NOMO-1 treated with dmso at 0.1 percent for 144 hours (cell line): Measurements from ENCODE around the gene C1orf74.

ENCODE experiments used
- DNase-seq: peaks from one replicate; lab custom pipeline; 2025; ENCODE audit not compliant: unreplicated experiment; lab: John Stamatoyannopoulos, UW

The C1orf74 gene

DNA sequence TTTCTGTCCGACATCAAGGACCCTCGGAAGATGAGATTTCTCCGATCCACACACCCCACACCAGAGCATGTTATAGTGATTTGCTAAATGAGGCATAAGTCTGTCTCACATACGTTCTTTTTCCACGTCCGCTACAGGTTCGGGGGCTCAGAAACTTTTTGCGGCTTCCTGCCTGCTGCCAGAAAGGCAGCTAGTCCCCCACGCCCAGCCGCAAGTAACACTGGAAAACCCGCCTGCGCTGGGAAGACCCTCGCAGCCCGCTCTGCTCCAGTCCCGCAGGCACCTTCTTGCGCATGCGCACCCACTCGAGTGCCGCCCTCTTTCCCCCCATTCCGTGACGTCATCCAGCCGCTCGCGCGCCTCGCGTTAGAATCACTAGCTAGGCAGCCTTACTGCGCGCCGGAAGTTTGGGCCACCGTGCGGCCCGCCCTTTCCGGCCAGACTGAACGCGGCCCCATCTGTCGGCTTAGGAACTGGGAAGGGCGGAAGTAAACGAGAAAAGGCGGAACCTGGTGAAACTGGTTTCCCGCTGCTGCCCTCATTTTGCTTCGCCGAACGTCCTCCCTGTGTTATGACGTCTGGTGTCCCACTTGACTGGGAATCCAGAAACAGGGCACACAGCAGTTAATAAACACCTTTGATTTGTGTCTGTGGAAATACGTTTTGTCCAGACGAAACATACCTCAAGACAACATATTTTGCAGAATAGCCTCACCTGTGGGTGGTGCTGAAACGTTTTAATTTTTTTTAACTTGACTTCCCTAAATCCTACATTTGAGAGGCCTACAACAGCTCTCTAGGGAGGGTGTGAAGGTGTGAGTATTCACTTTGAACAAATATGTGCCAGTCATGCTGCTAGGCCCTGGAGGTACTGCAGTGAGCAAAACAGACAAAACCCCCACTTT lies at the start of gene C1orf74:
TSS of gene C1orf74 (minus strand) at position 295 of the 905 bp plus-strand sequence. CDS start 925 bp downstream, outside the sequence.
- DNase-seq, result peak; percentile 98

DNA sequence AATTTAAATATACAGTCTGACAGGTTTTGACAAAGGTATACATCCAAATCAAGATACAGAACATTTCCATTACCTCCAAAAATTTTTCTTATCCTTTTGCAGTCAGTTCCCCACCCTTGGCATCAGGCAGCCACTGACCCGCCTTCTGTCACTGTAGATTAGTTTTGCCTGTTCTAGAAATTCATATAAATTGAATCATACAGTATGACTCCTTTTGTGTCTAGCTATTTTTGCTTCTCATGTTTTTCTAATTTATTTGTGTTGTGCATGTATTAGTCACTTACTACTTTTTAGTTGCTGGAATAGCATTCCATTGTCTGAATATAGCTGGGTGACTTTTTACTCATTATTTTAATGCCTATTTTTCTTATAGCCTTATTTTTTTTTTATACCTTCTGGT lies 47.3 kb upstream of the C1orf74 start:
- no peak for DNase-seq

DNA sequence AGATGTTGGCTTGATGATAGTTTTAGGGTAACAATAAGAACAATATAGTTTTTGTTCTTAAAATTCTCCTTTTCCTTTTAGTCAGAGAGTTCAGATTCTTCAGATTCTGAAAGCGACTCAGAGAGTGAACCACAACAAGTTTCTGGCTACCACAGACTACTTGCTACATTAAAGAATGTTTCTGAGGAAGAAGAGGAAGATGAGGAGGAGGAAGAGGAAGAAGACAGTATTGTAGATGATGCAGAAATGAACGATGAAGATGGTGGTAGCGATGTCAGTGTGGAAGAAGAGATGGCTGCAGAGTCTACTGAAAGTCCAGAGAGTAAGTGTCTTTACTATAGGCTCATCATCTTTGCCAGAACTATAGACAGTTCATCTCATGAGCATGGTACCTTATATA lies 46.4 kb upstream of the C1orf74 start:
- DNase-seq, result no peak

DNA sequence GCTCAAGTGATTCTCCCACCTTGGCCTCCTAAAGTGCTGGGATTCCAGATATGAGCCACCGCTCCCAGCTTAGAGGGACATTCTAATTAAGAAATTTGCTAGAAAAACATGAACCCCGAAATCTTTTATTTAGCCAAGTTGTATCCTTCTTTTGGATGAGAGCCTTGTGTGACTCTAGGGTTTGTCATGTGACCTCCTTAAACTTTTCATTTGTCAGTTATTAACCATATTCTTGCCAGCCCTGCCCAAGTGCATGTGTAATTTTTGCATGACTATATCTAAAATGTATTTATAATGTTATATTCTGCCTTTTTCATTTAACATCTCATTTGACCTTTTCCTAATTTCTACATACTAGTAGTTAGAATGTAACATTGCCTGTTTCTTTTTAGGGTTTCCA lies 45.4 kb upstream of the C1orf74 start:
- no peak for DNase-seq

DNA sequence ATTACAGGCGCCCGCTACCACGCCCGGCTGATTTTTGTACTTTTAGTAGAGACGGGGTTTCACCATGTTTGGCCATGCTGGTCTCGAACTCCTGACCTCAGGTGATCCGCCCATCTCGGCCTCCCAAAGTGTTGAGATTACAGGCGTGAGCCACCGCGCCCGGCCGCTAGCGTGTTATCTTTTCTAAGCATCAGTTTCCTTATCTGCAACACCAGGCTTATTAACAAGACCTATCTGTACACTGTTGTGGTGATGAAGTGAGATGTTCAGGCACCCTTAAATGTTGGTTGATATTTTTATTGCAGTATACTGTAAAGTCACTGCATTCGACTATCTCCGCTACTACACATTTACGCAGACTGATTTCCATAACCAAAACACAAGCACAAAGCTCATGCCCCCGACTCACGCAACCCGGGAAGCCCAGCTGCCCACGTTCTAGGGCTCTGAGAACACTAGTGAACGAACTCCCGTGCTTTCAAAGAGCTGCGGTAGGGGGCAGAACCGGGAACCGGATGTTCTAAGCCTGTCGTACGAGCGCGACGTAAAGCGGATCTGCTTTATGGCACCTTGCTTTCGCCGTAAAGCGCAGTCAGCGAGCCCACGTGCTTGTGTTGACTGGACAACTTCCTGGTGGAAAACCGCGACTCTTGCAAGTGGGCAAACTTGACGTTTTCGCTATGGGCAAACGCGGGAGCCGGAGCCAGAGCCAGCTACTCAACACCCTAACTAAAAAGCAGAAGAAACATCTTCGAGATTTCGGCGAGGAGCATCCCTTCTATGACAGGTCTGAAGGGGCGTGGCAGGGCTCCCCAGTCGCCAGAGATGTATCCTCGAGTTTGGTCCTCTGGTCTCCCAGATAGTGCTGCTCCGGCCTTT lies 43.3 kb upstream of the C1orf74 start, which contains the start of gene UTP25:
TSS of gene UTP25 (plus strand) at position 589 of the 879 bp plus-strand sequence. CDS start at position 681, 92 bp downstream.
- DNase-seq, result peak; percentile 90

DNA sequence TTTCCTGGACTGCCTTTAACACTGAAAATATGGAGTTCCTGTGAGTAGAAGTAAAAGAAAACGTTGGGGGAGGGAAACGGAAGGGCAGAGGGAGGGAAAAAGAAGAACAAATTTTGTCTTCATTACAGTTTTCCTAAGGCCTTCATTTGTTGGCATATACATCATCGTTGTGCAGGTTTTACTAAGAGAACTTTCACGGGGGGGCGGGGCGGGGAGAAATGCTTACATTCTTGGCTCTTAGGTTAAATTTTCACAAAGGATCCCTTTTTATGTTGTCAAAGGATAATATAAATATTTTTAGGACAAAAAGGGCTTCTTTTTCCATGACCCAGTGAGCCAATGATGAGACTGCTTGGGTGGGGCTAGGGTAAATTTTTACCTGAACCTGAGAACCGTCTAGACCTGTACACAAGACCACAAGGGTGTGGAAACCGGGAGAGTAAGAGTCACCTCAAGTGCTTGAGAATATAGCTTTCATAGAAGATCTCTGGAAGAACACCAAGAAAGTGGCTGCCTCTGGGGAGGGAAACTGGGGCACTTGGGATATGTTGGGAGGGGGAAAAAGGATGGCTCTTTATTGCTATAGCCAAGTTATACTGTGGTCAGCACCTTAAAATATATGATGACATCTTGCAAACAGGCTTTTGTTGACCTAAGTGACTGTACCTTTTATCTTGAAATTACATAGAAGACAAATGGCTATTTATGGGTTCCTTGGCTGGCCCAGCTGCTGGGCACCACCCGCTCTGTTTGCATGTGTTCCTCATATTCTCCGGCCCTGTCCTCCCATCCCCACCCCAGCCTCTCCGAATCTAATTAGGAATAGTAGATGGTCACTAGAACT lies 41.5 kb upstream of the C1orf74 start:
- DNase-seq, result no peak

DNA sequence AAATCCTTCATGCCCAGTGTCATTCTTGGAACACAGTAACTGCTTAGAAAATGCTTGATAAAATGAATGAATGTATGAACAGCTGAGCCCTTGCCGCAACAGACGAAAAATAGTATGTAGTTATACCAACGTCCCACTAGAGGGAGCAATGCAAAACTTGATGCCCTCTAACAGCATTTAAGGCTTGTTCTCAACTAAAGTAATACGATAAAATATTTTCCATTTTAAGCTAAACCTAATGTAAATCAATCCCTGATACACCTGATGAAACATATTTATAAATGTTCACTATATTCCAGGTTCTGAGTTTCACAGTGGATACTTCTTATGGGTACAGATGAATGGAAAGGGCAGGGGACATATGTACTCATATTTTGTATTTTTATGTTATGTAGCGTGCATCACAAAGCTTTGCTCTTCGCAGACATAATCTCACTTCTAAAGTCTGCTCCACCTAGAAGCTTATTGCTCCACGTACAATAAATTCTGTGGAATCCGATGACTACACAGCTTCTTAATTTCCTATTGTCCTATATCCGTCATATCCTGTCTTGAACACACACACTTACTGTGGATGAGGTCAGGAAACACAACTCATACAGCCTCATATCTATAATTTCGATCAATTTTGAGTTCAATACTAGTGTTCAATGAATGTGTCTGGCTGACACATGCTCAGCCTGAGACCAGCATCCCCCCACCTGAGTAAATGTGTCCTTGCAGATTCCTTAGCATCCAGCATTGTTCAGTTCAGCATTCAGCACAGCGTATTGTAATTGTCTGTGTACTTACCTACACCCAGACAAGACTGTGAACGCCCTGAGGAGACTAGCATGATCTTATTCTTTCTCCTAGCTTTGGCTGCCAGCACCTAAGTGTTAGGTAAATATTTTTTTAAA lies 39.0 kb upstream of the C1orf74 start:
- DNase-seq, result peak; percentile 25

DNA sequence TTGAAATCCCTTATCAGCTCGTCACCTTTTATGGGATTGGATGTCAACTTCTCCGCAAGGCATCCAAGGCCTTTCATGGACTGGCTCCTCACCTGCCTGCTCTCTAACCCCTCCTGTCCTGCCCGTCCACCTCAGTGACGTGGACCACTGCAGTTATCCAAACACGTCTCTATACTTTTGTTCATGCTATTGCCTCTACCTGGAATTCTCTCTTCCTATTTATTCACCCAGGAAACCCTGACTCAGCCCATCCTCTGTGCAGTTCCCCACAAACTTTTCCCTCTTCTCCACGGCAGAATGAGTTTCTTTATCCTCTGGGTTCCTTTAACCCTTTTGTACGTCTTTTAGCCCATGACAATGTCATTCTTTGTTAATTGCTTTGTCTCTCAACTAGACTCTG lies 38.3 kb upstream of the C1orf74 start:
- DNase-seq, result no peak

DNA sequence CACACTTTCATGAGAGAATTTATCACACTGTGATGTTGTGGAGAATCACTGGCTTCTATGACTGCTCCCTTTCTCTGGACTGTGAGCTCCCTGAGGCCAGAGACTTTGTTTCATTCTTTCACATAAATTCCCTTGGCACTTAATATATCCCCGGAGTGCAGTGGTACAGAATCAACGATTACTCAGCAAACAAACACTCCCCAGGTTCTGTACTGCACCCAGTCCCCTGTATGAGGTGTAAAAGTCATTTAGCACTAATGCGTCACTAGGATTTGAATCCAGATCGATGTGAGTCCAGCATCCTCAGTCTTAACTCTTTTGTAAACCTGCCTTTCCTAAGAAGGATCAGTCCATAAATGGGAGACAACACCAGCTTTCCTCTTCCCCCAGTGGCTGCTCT lies 36.6 kb upstream of the C1orf74 start:
- DNase-seq, result no peak

DNA sequence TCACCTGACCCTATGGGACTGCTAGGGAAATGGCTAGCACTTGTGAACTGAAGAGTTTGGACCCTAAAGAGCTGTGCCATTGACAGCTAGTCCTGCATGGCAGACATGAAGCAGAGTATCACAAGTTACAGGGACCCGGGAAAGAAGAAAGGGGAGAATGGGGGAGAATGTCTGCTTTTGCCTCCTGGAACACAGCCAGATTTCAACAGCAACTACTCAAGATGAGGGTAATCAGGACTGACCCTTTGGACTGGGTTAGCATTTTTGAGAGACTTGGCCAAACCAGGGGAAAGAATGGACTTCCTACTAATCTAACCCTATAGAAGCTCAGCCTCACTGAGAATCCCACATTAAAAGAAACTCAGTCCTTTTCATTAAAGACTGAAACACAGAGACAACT lies 34.7 kb upstream of the C1orf74 start:
- DNase-seq, result no peak

DNA sequence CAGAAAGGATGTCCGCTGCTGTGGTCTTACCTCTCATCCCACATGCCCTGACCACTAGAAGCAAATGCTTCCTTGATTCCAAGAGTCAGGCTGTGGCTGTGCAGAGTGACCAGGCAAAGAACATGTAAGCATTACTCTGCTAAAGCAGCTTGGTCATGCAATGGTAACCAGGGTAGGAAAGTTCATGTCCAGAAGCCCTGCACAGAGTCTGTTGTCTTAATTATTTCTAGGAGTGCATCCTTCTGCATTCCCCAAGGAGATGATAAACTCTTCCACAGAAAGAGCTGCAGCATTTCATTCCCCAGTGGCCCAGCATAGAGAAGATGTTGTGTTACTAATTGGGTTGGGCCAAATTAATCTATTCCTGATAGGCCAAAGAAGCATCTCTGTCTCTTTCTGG lies 33.3 kb upstream of the C1orf74 start:
- DNase-seq, result no peak

DNA sequence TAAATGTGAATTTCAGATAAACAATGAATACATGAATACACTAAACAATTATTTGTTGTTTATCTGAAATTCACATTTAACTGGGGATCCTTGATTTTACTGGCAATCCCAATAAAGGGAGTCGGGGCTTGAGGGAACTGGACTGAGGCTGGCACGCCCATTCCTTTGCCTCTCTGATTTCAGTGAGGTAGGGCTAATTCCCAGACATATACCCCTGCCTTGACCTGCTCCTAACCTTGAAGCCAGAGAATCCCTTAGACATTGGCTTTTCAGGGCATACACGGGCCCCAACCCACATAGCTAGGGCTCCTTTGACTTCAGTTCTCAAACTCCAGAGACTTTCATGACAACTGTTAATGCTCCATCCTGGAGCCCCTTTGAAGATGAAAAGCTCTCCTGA lies 32.6 kb upstream of the C1orf74 start:
- no peak for DNase-seq

DNA sequence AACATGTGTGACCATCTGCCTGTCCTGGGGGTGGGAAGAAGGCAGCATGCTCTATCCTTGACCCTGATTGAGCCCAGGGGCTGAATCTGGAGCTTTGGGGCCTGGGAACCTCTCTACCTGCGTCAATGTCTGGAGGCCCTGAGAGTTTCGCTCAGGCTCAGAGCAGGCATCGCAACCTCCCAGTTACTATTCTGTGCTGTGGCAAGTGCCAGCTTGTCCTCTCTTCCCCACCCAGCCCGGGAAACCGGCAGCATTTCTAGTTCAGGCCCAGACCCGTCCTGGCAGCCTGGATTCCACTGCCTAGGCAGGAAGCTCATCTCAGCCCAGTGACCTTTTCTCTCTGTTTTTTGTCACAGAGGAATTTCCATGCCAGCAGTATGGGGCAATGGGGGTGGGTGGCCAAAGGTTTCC lies 31.6 kb upstream of the C1orf74 start:
- DNase-seq, result no peak

DNA sequence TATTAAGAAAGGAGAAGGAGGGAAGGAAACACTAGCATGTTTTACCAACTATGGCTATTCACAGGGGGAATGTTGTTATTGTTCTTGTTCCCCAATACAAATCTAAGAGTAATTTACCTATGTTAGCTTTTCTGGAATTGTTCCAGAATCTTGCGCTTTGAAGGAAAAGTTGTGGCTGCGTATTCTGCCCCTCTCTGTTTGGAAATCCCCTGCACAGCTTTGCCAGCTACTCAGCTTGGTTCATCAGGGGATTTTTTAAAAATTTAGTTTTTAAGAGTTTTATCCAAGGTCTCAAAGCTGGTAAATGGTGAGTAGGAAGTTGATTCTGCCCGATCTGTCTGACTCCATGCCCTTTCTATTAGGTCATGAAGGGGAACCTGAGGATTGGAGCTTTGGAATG lies 31.1 kb upstream of the C1orf74 start:
- DNase-seq, result no peak

DNA sequence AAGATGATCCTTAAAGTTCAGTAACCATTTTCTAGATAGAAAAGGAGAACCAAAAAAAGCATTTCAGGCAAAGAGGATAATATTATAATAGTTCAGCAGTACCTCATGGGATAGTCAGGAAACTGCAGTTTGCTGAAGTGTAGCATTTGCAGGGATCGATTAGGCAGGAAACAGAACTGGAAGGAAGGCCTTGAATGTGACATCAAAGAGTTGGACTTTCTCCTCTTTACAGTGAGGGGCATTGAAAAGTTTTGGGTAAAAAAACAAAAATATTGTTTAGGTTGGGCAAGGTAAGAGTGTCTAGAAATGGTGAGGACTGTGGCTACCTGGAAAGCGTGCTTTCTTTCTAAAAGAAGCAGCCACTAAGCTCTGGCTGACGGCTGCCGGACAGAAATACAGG lies 29.5 kb upstream of the C1orf74 start:
- DNase-seq, result no peak

DNA sequence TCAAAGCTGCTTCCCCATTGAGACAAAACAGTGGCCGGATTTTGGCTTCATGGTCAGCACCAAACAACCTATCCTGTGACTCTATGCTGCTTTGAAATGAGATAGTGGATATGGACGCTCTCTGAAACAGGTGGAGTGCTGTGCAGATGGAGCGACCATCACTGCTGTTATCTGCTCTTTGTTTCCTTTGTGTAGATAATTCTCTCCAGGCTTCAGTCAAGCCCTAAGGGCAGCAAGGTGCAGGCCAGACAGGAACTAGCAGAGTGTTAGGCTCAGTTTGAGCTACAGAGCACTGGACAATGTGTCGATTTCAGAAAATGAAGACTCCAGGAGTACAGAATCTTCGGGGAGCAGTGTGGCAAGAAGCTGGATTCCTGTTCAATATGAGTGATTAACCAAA lies 26.4 kb upstream of the C1orf74 start:
- DNase-seq, result no peak

DNA sequence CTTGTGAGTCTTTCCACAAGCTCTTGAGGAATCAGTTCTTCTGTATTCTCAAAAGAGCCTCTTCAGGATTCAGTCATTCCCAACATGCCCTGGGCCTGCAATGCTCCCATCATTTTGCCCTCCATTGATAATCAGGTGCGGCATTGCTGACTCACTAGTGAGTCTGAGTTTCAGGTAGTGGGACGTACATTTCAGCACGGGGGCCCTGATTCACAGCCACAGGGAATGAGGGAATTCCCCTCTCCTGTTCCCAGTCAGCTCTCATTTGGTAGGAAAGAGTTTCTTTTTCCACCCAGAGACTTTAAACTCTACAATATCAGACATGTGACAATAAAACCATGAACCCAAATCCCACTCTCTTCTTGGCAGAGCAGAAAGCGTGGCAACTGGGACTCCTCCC lies 25.3 kb upstream of the C1orf74 start:
- DNase-seq, result no peak

DNA sequence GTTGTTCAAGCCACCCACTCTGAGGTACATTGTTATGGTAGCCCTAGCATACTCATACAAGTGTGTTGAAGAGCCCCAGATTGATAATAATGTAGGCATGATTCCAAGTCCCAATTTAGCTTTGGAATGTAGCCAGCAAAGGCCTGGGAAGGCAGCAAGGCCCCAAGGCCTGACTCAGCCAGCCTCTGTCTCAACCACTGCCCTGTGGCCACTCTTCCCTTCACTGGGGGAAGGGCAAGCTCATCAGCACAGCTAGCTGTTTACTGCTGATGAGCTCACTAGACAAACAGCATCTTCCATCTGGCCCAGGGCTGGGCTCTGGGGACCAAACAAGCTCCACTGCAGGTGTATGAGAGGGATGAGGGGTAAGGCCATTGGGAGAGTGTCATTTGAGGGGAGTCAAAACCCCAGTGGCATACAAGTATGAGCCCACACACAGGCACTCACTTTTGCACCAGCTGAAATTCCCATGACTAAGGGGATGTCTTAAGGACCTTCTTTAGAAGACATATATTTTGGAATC lies 23.8 kb upstream of the C1orf74 start:
- no peak for DNase-seq

DNA sequence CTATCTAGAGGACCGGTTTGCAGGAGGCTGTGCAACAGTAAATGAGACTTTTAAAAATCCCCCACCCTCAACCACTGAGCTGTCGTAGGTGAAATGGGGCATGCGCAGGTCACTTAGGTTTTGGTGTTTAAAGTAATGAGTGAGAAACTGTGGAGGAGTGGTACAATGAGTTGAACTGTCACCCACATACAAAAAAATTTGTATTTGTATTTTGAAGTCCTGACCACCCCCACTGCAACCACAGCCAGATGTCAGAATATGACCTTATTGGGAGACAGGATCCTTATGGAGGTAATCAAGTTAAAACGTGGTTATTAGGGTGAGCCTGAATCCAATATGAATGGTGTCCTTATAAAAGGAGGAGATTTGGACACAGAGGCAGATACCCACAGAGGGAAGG lies 23.1 kb upstream of the C1orf74 start:
- no peak for DNase-seq
